ENCODE results near the gene GPC3.

GRCh38 chrX:133838761-133839676 lies 146.4 kb downstream of the GPC3 start:
- TF ChIP-seq CTCF (IDR thresholded peaks at IDR 0.05) (peak in 2 of 6 experiments; percentile 36 to 56), POLR2A (IDR thresholded peaks at IDR 0.05) (no peak)

All from thyroid gland (tissue), 4 donors.